Small intestine (tissue), 7 donors: ENCODE measurements around the gene DNAI1. TPM values are rescaled to one million over a fixed set of nuclear protein-coding genes. Genes with fewer than 3 reads are reported as not detected.
"Not testable (repeated sequence)": the region's sequence is repeated elsewhere in the genome, so short reads cannot be mapped to it uniquely, and the experiment has no call there.

Experiments used
- DNase-seq, 2 donors: peaks; one replicate each; pipeline versions ENCODE4 v3.0.0 to v3.0.0-alpha.2; 2013
- FAIRE-seq: peaks from 2 replicates; lab custom pipeline; 2012; peaks lifted over from hg19 to GRCh38; lab: Jason Lieb, UNC
- H3K27ac ChIP-seq, 3 donors: one replicate each; pipeline ENCODE4 v1.5.1; 2013; ENCODE audit warnings: low read length in 2 of 3, mild to moderate bottlenecking in 2 of 3, control low read depth in 1 of 3, inconsistent platforms in 1 of 3, low read depth in 1 of 3, moderate library complexity in 1 of 3
- H3K27me3 ChIP-seq, 3 donors: one replicate each; pipeline ENCODE4 v1.6.1; 2013; ENCODE audit warnings: low read length in 3 of 3, inconsistent platforms in 1 of 3; ENCODE audit not compliant: control insufficient read depth in 3 of 3, insufficient read depth in 3 of 3
- H3K36me3 ChIP-seq, 3 donors: one replicate each; pipeline ENCODE4 v1.6.1; 2013; ENCODE audit warnings: low read length in 3 of 3, inconsistent platforms in 1 of 3, low read depth in 1 of 3, mild to moderate bottlenecking in 1 of 3, moderate library complexity in 1 of 3; ENCODE audit not compliant: control insufficient read depth in 3 of 3, insufficient read depth in 2 of 3
- H3K4me1 ChIP-seq, 3 donors: one replicate each; pipeline ENCODE4 v1.6.1; 2013; ENCODE audit warnings: low read length in 2 of 3, inconsistent platforms in 1 of 3, low read depth in 1 of 3, mild to moderate bottlenecking in 1 of 3, moderate library complexity in 1 of 3; ENCODE audit not compliant: control insufficient read depth in 3 of 3, insufficient read depth in 2 of 3
- H3K4me3 ChIP-seq, 3 donors: one replicate each; pipeline ENCODE4 v1.5.1; 2013; ENCODE audit warnings: low read length in 3 of 3, control low read depth in 1 of 3, inconsistent platforms in 1 of 3, low read depth in 1 of 3, mild to moderate bottlenecking in 1 of 3, moderate library complexity in 1 of 3
- H3K9me3 ChIP-seq, 2 donors: one replicate each; pipeline ENCODE4 v1.6.1; 2013; ENCODE audit warnings: low read depth in 1 of 2, low read length in 1 of 2; ENCODE audit not compliant: control insufficient read depth in 2 of 2, insufficient read depth in 1 of 2
- WGBS, 3 donors: extraction: QIAGEN DNeasy Blood & Tissue Kit; methylation state at CpG; one replicate each; pipeline ENCODE4 v1.1.7; 2013; 5-methylcytosine and 5-hydroxymethylcytosine counted together
- polyA plus RNA-seq, 4 donors: library from polyadenylated mRNA; stranded (reverse) in 3 of 4; unstranded in 1 of 4; fragments of 200-250 nt in 3 of 4; fragments of 120-200 nt in 1 of 4; gene quantifications; one replicate each; pipeline versions ENCODE4 v1.2.1 to v1.2.3, GENCODE V29; 2013
- donor health status: healthy with polysubstance abuse.
- donor health status: control.
- donor health status: control.
- donor health status: Bipolar disorder and iron deficiency.
- donor health status: healthy.

The DNAI1 gene
- polyA plus RNA-seq, 4 donors: 0.22 TPM; not detected in 3

GRCh38 chr9:34532041-34532440, 73.4 kb downstream of the DNAI1 start:
- 80 to 89% (median 84%) methylated on average over 6 to 7 of the region's 8 CpGs for WGBS, 3 donors
- DNase-seq, H3K4me3 ChIP-seq, FAIRE-seq, H3K9me3 ChIP-seq, H3K4me1 ChIP-seq, H3K36me3 ChIP-seq, H3K27me3 ChIP-seq, H3K27ac ChIP-seq: not testable (repeated sequence)

- no peaks in the 10 kb centered on the region for H3K36me3 ChIP-seq
- no peak overlapping the region for H3K27ac ChIP-seq
- peaks cover 0 to 15% (median 3%) of the 10 kb centered on the region in 3 donors for H3K27me3 ChIP-seq
- DNase-seq: no peak
- H3K4me1 ChIP-seq: no peaks in the 10 kb centered on the region
- no peak for FAIRE-seq
- 48 to 52% (median 51%) methylated on average over 6 to 7 of the region's 7 CpGs for WGBS, 3 donors
- H3K9me3 ChIP-seq: no peaks in the 10 kb centered on the region
- H3K4me3 ChIP-seq: no peak overlapping the region
Measured at GRCh38 chr9:34536685-34537084, 78.1 kb downstream of the DNAI1 start.

GRCh38 chr9:34540827-34541226, 82.2 kb downstream of the DNAI1 start:
- 52 to 83% (median 66%) methylated on average over 2 of the region's 2 CpGs for WGBS, 3 donors
- Histone ChIP-seq H3K36me3 (no peaks in the 10 kb centered on the region), H3K4me1 (no peaks in the 10 kb centered on the region), H3K27ac (no peak overlapping the region), H3K9me3 (no peaks in the 10 kb centered on the region), H3K27me3 (peaks cover 0 to 13% (median 0%) of the 10 kb centered on the region in 3 donors), H3K4me3 (no peak overlapping the region)
- DNase-seq (no peak), FAIRE-seq (no peak)

- no peak for DNase-seq
- no peak for FAIRE-seq
- Histone ChIP-seq H3K4me3 (no peak overlapping the region), H3K36me3 (no peaks in the 10 kb centered on the region), H3K27ac (no peak overlapping the region), H3K27me3 (peaks cover 0 to 13% (median 0%) of the 10 kb centered on the region in 3 donors), H3K9me3 (no peaks in the 10 kb centered on the region), H3K4me1 (no peaks in the 10 kb centered on the region)
- WGBS, 3 donors: 72 to 74% (median 74%) methylated on average over 7 of the region's 7 CpGs
Measured at GRCh38 chr9:34541540-34541939, 82.9 kb downstream of the DNAI1 start.

GRCh38 chr9:34544035-34544434, 85.4 kb downstream of the DNAI1 start:
- FAIRE-seq (no peak), DNase-seq (peak in 1 of 2 donors; percentile 46)
- Histone ChIP-seq H3K36me3 (no peaks in the 10 kb centered on the region), H3K4me1 (no peaks in the 10 kb centered on the region), H3K9me3 (no peaks in the 10 kb centered on the region), H3K27ac (no peak overlapping the region), H3K27me3 (peaks cover 0 to 19% (median 0%) of the 10 kb centered on the region in 3 donors), H3K4me3 (no peak overlapping the region)
- 18 to 44% (median 19%) methylated on average over 5 of the region's 5 CpGs for WGBS, 3 donors

GRCh38 chr9:34545497-34545896, 86.9 kb downstream of the DNAI1 start:
- Histone ChIP-seq H3K9me3 (no peaks in the 10 kb centered on the region), H3K27ac (no peak overlapping the region), H3K4me1 (no peaks in the 10 kb centered on the region), H3K36me3 (no peaks in the 10 kb centered on the region), H3K27me3 (peaks cover 0 to 14% (median 0%) of the 10 kb centered on the region in 3 donors), H3K4me3 (no peak overlapping the region)
- WGBS, 3 donors: 80 to 92% (median 89%) methylated on average over 6 of the region's 6 CpGs
- no peak for FAIRE-seq
- no peak for DNase-seq

- DNase-seq: no peak
- Histone ChIP-seq H3K27ac (no peak overlapping the region), H3K36me3 (no peaks in the 10 kb centered on the region), H3K9me3 (no peaks in the 10 kb centered on the region), H3K27me3 (peaks cover 0 to 12% (median 0%) of the 10 kb centered on the region in 3 donors), H3K4me1 (no peaks in the 10 kb centered on the region), H3K4me3 (no peak overlapping the region)
- WGBS, 3 donors: 79 to 82% (median 82%) methylated on average over 7 of the region's 7 CpGs
- no peak for FAIRE-seq
Measured at GRCh38 chr9:34546102-34546833, 87.7 kb downstream of the DNAI1 start.

GRCh38 chr9:34546834-34547827, 88.5 kb downstream of the DNAI1 start:
- DNase-seq: peak; percentile 47 to 57
- Histone ChIP-seq H3K27me3 (peaks cover 0 to 11% (median 0%) of the 10 kb centered on the region in 3 donors), H3K9me3 (no peaks in the 10 kb centered on the region), H3K4me3 (no peak overlapping the region), H3K36me3 (no peaks in the 10 kb centered on the region), H3K4me1 (no peaks in the 10 kb centered on the region), H3K27ac (no peak overlapping the region)
- no peak for FAIRE-seq
- WGBS, 3 donors: 59 to 64% (median 64%) methylated on average over 16 of the region's 16 CpGs
